Measurements from ENCODE around the gene BACE1-AS. TPM values are rescaled to one million over a fixed set of nuclear protein-coding genes. Genes with fewer than 3 reads are reported as not detected.

BACE1-AS gene
- total and polyA plus RNA-seq, 2 experiments from 2014 or later: 10.6 to 19.6 TPM

GRCh38 chr11:117281159-117281558, 10.0 kb upstream of the BACE1-AS start:
- H3K4me2 ChIP-seq: no peak overlapping the region
- 0 out of 2 replicates have a peak, but pooled peaks cover 4% of the 10 kb centered on the region for H4K20me1 ChIP-seq (replicated peaks; ENCODE audit: insufficient read depth)
- Mint-ChIP-seq H3K9me3 (no peaks in the 10 kb centered on the region), H3K27me3 (ENCODE audit: insufficient read depth, low read depth, poor library complexity) (no peaks in the 10 kb centered on the region), H3K4me3 (no peak overlapping the region), H3K4me1 (no peaks in the 10 kb centered on the region), H3K36me3 (ENCODE audit: low read depth) (peaks cover 40% of the 10 kb centered on the region), H3K27ac (no peak overlapping the region)
- no peaks in the 10 kb centered on the region for H3F3A ChIP-seq (replicated peaks; ENCODE audit: low read depth)
- H2AFZ ChIP-seq: no peak overlapping the region
- H3K4me1 ChIP-seq (ENCODE audit: insufficient read depth): no peaks in the 10 kb centered on the region
- H3K27ac ChIP-seq (ENCODE audit: low read depth): no peak overlapping the region
- no peak for TF ChIP-seq EZH2 (IDR thresholded peaks at IDR 0.05; ENCODE audit: low read depth, unreplicated experiment)
- no peak for TF ChIP-seq REST (IDR thresholded peaks at IDR 0.05; ENCODE audit: unreplicated experiment)
- no peak for TF ChIP-seq ZNF462 (CRISPR knock-in tag; IDR thresholded peaks at IDR 0.05)
- no peak for TF ChIP-seq JUNB (IDR thresholded peaks at IDR 0.05; ENCODE audit: unreplicated experiment)
- TF ChIP-seq ZNF114 (CRISPR knock-in tag; IDR thresholded peaks at IDR 0.05): no peak
- no peak for TF ChIP-seq ZNF331 (CRISPR knock-in tag; IDR thresholded peaks at IDR 0.05; ENCODE audit: low read depth)
- TF ChIP-seq ETS1 (IDR thresholded peaks at IDR 0.05): no peak
- no peak for TF ChIP-seq POLR2AphosphoS5 (IDR thresholded peaks at IDR 0.05; ENCODE audit: low read depth)
- H3K79me2 ChIP-seq (replicated peaks; ENCODE audit: insufficient read depth): no peaks in the 10 kb centered on the region
- no peaks in the 10 kb centered on the region for H3K27me3 ChIP-seq (ENCODE audit: insufficient read depth)
- ATAC-seq (no peak), DNase-seq (ENCODE audit: low spot score) (no peak)
- no peaks in the 10 kb centered on the region for H3K9me2 ChIP-seq (ENCODE audit: insufficient read depth)
- peaks cover 14% of the 10 kb centered on the region; the same call in 1 of the 2 replicates for H3K36me3 ChIP-seq (ENCODE audit: insufficient read depth)
- no peak overlapping the region for H3K4me3 ChIP-seq
